ENCODE data around the gene ACTG1. TPM values are rescaled to one million over a fixed set of nuclear protein-coding genes. Genes with fewer than 3 reads are reported as not detected.

ACTG1 gene
- total RNA-seq, 2 experiments from 2014 or later: 2,707 to 2,894 TPM

GRCh38 chr17:81476097-81476496 is 36.5 kb downstream of the ACTG1 start:
- Histone ChIP-seq H4K20me1 (ENCODE audit: insufficient read depth, low read length) (no peaks in the 10 kb centered on the region), H3K27ac (ENCODE audit: low read depth, low read length, poor library complexity, severe bottlenecking) (no peak overlapping the region), H3K9me3 (ENCODE audit: low read length) (no peaks in the 10 kb centered on the region), H2AFZ (ENCODE audit: low read length) (no peak overlapping the region), H3K36me3 (ENCODE audit: insufficient read depth, low read length) (no peaks in the 10 kb centered on the region), H3K4me1 (ENCODE audit: insufficient read depth, low read length, poor library complexity, severe bottlenecking) (peaks cover 7% of the 10 kb centered on the region), H3K4me3 (ENCODE audit: low read depth, low read length, poor library complexity, severe bottlenecking) (no peak overlapping the region), H3K9me2 (ENCODE audit: insufficient read depth, low read length) (no peaks in the 10 kb centered on the region), H3K4me2 (ENCODE audit: low read length) (no peak overlapping the region), H3K79me2 (ENCODE audit: insufficient read depth, low read depth, low read length) (no peaks in the 10 kb centered on the region)
- CTCF ChIA-PET (ENCODE audit: unreplicated experiment): no interaction called here
- intact Hi-C loops (cut with micrococcal nuclease; ENCODE audit: unreplicated experiment): no loop called here
- TF ChIP-seq EZH2phosphoT487 (IDR thresholded peaks at IDR 0.05; ENCODE audit: borderline replicate concordance, low read depth, low read length) (no peak), CTCF (conservative IDR thresholded peaks at IDR 0.05; ENCODE audit: low read length) (no peak)
- no TSS peak for BruUV-seq (replicated peaks)
- POLR2A ChIA-PET: no interaction called here
- DNase-seq (ENCODE audit: low spot score): no peak

- intact Hi-C loops (cut with micrococcal nuclease; ENCODE audit: unreplicated experiment): no loop called here
- Histone ChIP-seq H3K36me3 (ENCODE audit: insufficient read depth, low read length) (no peaks in the 10 kb centered on the region), H4K20me1 (ENCODE audit: insufficient read depth, low read length) (no peaks in the 10 kb centered on the region), H3K4me2 (ENCODE audit: low read length) (no peak overlapping the region), H3K9me3 (ENCODE audit: low read length) (no peaks in the 10 kb centered on the region), H3K4me1 (ENCODE audit: insufficient read depth, low read length, poor library complexity, severe bottlenecking) (peaks cover 7% of the 10 kb centered on the region), H2AFZ (ENCODE audit: low read length) (no peak overlapping the region), H3K27ac (ENCODE audit: low read depth, low read length, poor library complexity, severe bottlenecking) (no peak overlapping the region), H3K9me2 (ENCODE audit: insufficient read depth, low read length) (no peaks in the 10 kb centered on the region), H3K79me2 (ENCODE audit: insufficient read depth, low read depth, low read length) (no peaks in the 10 kb centered on the region), H3K4me3 (ENCODE audit: low read depth, low read length, poor library complexity, severe bottlenecking) (no peak overlapping the region)
- TF ChIP-seq CTCF (conservative IDR thresholded peaks at IDR 0.05; ENCODE audit: low read length) (no peak), EZH2phosphoT487 (IDR thresholded peaks at IDR 0.05; ENCODE audit: borderline replicate concordance, low read depth, low read length) (no peak)
- BruUV-seq (replicated peaks): no TSS peak
- ChIA-PET POLR2A (no interaction called here), CTCF (ENCODE audit: unreplicated experiment) (no interaction called here)
- DNase-seq (ENCODE audit: low spot score): no peak
Measured at GRCh38 chr17:81474958-81475357, 37.6 kb downstream of the ACTG1 start.

- intact Hi-C loops (cut with micrococcal nuclease; ENCODE audit: unreplicated experiment): no loop called here
- CTCF ChIA-PET (ENCODE audit: unreplicated experiment): no interaction called here
Measured at GRCh38 chr17:81473019-81473418, 39.6 kb downstream of the ACTG1 start.

More at GRCh38 chr17:81473019-81473418, 39.6 kb downstream of the ACTG1 start:
- BruUV-seq (replicated peaks): no TSS peak
- TF ChIP-seq EZH2phosphoT487 (IDR thresholded peaks at IDR 0.05; ENCODE audit: borderline replicate concordance, low read depth, low read length) (no peak), CTCF (conservative IDR thresholded peaks at IDR 0.05; ENCODE audit: low read length) (no peak)
- Histone ChIP-seq H2AFZ (ENCODE audit: low read length) (no peak overlapping the region), H3K4me2 (ENCODE audit: low read length) (no peak overlapping the region), H3K27ac (ENCODE audit: low read depth, low read length, poor library complexity, severe bottlenecking) (no peak overlapping the region), H3K9me3 (ENCODE audit: low read length) (no peaks in the 10 kb centered on the region), H4K20me1 (ENCODE audit: insufficient read depth, low read length) (no peaks in the 10 kb centered on the region), H3K4me1 (ENCODE audit: insufficient read depth, low read length, poor library complexity, severe bottlenecking) (peaks cover 7% of the 10 kb centered on the region), H3K36me3 (ENCODE audit: insufficient read depth, low read length) (no peaks in the 10 kb centered on the region), H3K79me2 (ENCODE audit: insufficient read depth, low read depth, low read length) (no peaks in the 10 kb centered on the region), H3K9me2 (ENCODE audit: insufficient read depth, low read length) (no peaks in the 10 kb centered on the region), H3K4me3 (ENCODE audit: low read depth, low read length, poor library complexity, severe bottlenecking) (no peak overlapping the region)
- DNase-seq (ENCODE audit: low spot score): no peak
- POLR2A ChIA-PET: no interaction called here
